ENCODE results near the gene BCOR.

BCOR gene

GRCh38 chrX:40013266-40014195 lies 84.2 kb downstream of the BCOR start:
- DNase-seq, result peak; percentile 45

GRCh38 chrX:40012868-40013265 lies 84.9 kb downstream of the BCOR start:
- DNase-seq, result no peak

GRCh38 chrX:40012039-40012867 lies 85.5 kb downstream of the BCOR start:
- no peak for DNase-seq

- DNase-seq, result no peak
Observed at GRCh38 chrX:40011322-40012038, 86.3 kb downstream of the BCOR start.

GRCh38 chrX:40010550-40011321 lies 87.0 kb downstream of the BCOR start:
- no peak for DNase-seq

- no peak for DNase-seq
Observed at GRCh38 chrX:40009890-40010289, 87.9 kb downstream of the BCOR start.

GRCh38 chrX:40009462-40009851 lies 88.3 kb downstream of the BCOR start:
- no peak for DNase-seq

GRCh38 chrX:40008791-40009461 lies 88.8 kb downstream of the BCOR start:
- no peak for DNase-seq

GRCh38 chrX:40007756-40008705 lies 89.7 kb downstream of the BCOR start:
- DNase-seq, result no peak

- no peak for DNase-seq
Observed at GRCh38 chrX:40007131-40007755, 90.5 kb downstream of the BCOR start.

- DNase-seq, result no peak
Observed at GRCh38 chrX:40006106-40007017, 91.4 kb downstream of the BCOR start.

GRCh38 chrX:40005292-40006011 lies 92.3 kb downstream of the BCOR start:
- no peak for DNase-seq

- no peak for DNase-seq
Observed at GRCh38 chrX:40004921-40005291, 92.9 kb downstream of the BCOR start.

- DNase-seq, result no peak
Observed at GRCh38 chrX:40004246-40004535, 93.6 kb downstream of the BCOR start.

- no peak for DNase-seq
Observed at GRCh38 chrX:40003428-40004245, 94.1 kb downstream of the BCOR start.

- no peak for DNase-seq
Observed at GRCh38 chrX:40003071-40003427, 94.7 kb downstream of the BCOR start.
